ENCODE data around the gene FBXL7.

GRCh38 chr5:15693382-15693728 is 193.4 kb downstream of the FBXL7 start:
- TF ChIP-seq CTCF (IDR thresholded peaks at IDR 0.05 in 8 of 11, conservative IDR thresholded peaks at IDR 0.05 in 3 of 11), result no peak
- TF ChIP-seq POLR2AphosphoS5 (IDR thresholded peaks at IDR 0.05), result no peak
- TF ChIP-seq POLR2A (IDR thresholded peaks at IDR 0.05), result no peak

Data from spleen (tissue), 7 donors.